KMS-11 (cell line): ENCODE data around the gene OGDHL.

ENCODE experiments used
- H2AFZ ChIP-seq: fragments of 200-600 bp; sonication (generic); 2 replicates; pipeline ENCODE4 v1.6.1; 2016; ENCODE audit warnings: antibody characterized with exemption, mixed run types, low read depth
- H3K27ac ChIP-seq: fragments of 200-600 bp; sonication (generic); 2 replicates; pipeline ENCODE4 v1.6.1; 2016; ENCODE audit warnings: mild to moderate bottlenecking, mixed run types
- H3K27me3 ChIP-seq: fragments of 200-600 bp; sonication (generic); 2 replicates; pipeline ENCODE4 v1.6.1; 2017; ENCODE audit warnings: mild to moderate bottlenecking, low read depth, mixed run types, moderate library complexity; ENCODE audit not compliant: insufficient read depth
- H3K36me3 ChIP-seq: fragments of 200-600 bp; sonication (generic); 2 replicates; pipeline ENCODE4 v1.6.1; 2017; ENCODE audit warnings: mild to moderate bottlenecking, mixed run types; ENCODE audit not compliant: insufficient read depth
- H3K4me1 ChIP-seq: fragments of 200-600 bp; sonication (generic); 2 replicates; pipeline ENCODE4 v1.6.1; 2016; ENCODE audit warnings: mild to moderate bottlenecking, low read depth, mixed run types; ENCODE audit not compliant: poor library complexity, severe bottlenecking
- H3K4me2 ChIP-seq: fragments of 200-600 bp; sonication (generic); 2 replicates; pipeline ENCODE4 v1.7.0; 2016; ENCODE audit warnings: mild to moderate bottlenecking, mixed run types
- H3K4me3 ChIP-seq: fragments of 200-600 bp; sonication (generic); IDR thresholded peaks from 2 replicates; pipeline ENCODE4 v1.6.1; 2017; ENCODE audit warnings: low read depth, low read length, mixed read lengths; ENCODE audit not compliant: insufficient read depth
- H3K79me2 ChIP-seq: fragments of 200-600 bp; sonication (generic); 2 replicates; pipeline ENCODE4 v1.6.1; 2016; ENCODE audit warnings: low read depth, mixed run types; ENCODE audit not compliant: insufficient read depth
- H3K9ac ChIP-seq: fragments of 200-600 bp; sonication (generic); 2 replicates; pipeline ENCODE4 v1.6.1; 2016; ENCODE audit warnings: mild to moderate bottlenecking, mixed run types
- H4K20me1 ChIP-seq: fragments of 200-600 bp; sonication (generic); 2 replicates; pipeline ENCODE4 v1.6.1; 2016; ENCODE audit warnings: mild to moderate bottlenecking, mixed run types; ENCODE audit not compliant: insufficient read depth
- CTCF ChIP-seq: fragments of 200-600 bp; sonication (generic); conservative IDR thresholded peaks from 2 replicates; pipeline ENCODE4 v1.6.1; 2017; ENCODE audit warnings: low read depth, mild to moderate bottlenecking, antibody characterized with exemption, low read length, moderate library complexity, mixed read lengths

The OGDHL gene

GRCh38 chr10:49760789-49761188, 1.3 kb downstream of the OGDHL start:
- TF ChIP-seq CTCF = no peak
- no peak overlapping the region for H3K4me3 ChIP-seq
- H2AFZ ChIP-seq = no peak overlapping the region
- no peak overlapping the region for H3K27ac ChIP-seq
- no peaks in the 10 kb centered on the region for H3K36me3 ChIP-seq
- H3K79me2 ChIP-seq = no peaks in the 10 kb centered on the region
- H3K4me1 ChIP-seq = no peaks in the 10 kb centered on the region
- no peaks in the 10 kb centered on the region; the same call in 1 of the 2 replicates for H3K27me3 ChIP-seq
- no peak overlapping the region for H3K9ac ChIP-seq
- H4K20me1 ChIP-seq = no peaks in the 10 kb centered on the region
- H3K4me2 ChIP-seq = no peak overlapping the region

- peaks cover 2% of the 10 kb centered on the region; the same call in 1 of the 2 replicates for H3K27me3 ChIP-seq
- H3K9ac ChIP-seq = no peak overlapping the region
- no peaks in the 10 kb centered on the region for H3K79me2 ChIP-seq
- no peaks in the 10 kb centered on the region for H3K36me3 ChIP-seq
- H3K4me2 ChIP-seq = no peak overlapping the region
- H2AFZ ChIP-seq = no peak overlapping the region
- no peak for TF ChIP-seq CTCF
- H4K20me1 ChIP-seq = no peaks in the 10 kb centered on the region
- H3K4me1 ChIP-seq = no peaks in the 10 kb centered on the region
- no peak overlapping the region for H3K4me3 ChIP-seq
- H3K27ac ChIP-seq = no peak overlapping the region
Observed at GRCh38 chr10:49759787-49760551, 2.2 kb downstream of the OGDHL start.

- Histone ChIP-seq H4K20me1 (no peaks in the 10 kb centered on the region), H3K4me2 (no peak overlapping the region), H3K9ac (no peak overlapping the region), H3K27ac (no peak overlapping the region), H3K27me3 (peaks cover 2% of the 10 kb centered on the region; the same call in 1 of the 2 replicates), H3K36me3 (no peaks in the 10 kb centered on the region), H3K79me2 (no peaks in the 10 kb centered on the region), H3K4me3 (no peak overlapping the region), H3K4me1 (no peaks in the 10 kb centered on the region), H2AFZ (no peak overlapping the region)
- TF ChIP-seq CTCF = no peak
Observed at GRCh38 chr10:49758249-49758930, 3.7 kb downstream of the OGDHL start.

DNA sequence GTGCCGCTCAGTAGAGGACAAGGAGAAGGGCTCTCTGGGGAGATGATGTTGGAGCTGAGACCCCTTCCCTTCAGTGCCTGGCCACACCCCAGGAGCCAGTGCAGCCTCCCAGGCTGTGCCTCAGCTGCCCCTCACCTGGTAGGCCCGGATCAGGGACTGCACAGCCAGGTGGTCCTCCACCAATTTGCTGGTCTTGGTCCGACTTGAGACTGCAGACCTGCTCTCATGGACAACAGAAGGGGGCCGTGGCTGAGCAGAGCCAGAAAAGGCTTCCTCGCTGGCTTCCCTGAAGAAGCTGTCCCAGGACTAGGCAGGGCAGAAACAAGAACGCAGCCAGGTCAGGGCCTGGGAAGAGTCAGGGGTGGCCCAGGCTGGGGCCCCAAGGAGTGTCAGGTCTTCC, 5.5 kb downstream of the OGDHL start:
- Histone ChIP-seq H3K27ac (no peak overlapping the region), H4K20me1 (no peaks in the 10 kb centered on the region), H3K79me2 (no peaks in the 10 kb centered on the region), H3K4me2 (no peak overlapping the region), H3K4me1 (no peaks in the 10 kb centered on the region), H2AFZ (no peak overlapping the region), H3K9ac (no peak overlapping the region), H3K27me3 (0 out of 2 replicates have a peak, but pooled peaks cover 2% of the 10 kb centered on the region), H3K4me3 (no peak overlapping the region), H3K36me3 (no peaks in the 10 kb centered on the region)
- TF ChIP-seq CTCF = no peak
